GM10248 (cell line): ENCODE results near the gene S100A7.

Experiments used
- CTCF ChIA-PET: fragments of 300-600 bp; sonication (Branson Sonifier 250); formaldehyde crosslinking; extraction: SDS; loops from one replicate; lab custom pipeline; 2021; ENCODE audit warnings: antibody characterized with exemption; lab: Yijun Ruan, JAX
- POLR2A ChIA-PET: fragments of 350-650 bp; sonication (Branson Sonifier 250); formaldehyde crosslinking; extraction: SDS; loops from one replicate; lab custom pipeline; 2020; ENCODE audit warnings: antibody characterized with exemption; lab: Yijun Ruan, JAX
- DNase-seq: peaks from one replicate; pipeline ENCODE4 v3.0.0; 2012; ENCODE audit errors: extremely low spot score
- TF ChIP-seq, protein P1 (sequence below): IDR thresholded peaks from 2 replicates; pipeline ENCODE4 v1.5.1; 2012; ENCODE audit warnings: mild to moderate bottlenecking, low read depth; ENCODE audit errors: extremely low read depth, missing control alignments, control extremely low read depth

Gene S100A7

GRCh38 chr1:153505576-153505975 is 45.1 kb upstream of the S100A7 start:
- ChIA-PET POLR2A (no interaction called here), CTCF (interaction anchor here (0.9 to 7.0 kb wide), 3 partner anchors 10 to 154 kb away, joined by 3 to 61 read pairs (median 5); no protein-coding TSS in a partner anchor)
- no peak for DNase-seq
- TF ChIP-seq, protein P1, sequence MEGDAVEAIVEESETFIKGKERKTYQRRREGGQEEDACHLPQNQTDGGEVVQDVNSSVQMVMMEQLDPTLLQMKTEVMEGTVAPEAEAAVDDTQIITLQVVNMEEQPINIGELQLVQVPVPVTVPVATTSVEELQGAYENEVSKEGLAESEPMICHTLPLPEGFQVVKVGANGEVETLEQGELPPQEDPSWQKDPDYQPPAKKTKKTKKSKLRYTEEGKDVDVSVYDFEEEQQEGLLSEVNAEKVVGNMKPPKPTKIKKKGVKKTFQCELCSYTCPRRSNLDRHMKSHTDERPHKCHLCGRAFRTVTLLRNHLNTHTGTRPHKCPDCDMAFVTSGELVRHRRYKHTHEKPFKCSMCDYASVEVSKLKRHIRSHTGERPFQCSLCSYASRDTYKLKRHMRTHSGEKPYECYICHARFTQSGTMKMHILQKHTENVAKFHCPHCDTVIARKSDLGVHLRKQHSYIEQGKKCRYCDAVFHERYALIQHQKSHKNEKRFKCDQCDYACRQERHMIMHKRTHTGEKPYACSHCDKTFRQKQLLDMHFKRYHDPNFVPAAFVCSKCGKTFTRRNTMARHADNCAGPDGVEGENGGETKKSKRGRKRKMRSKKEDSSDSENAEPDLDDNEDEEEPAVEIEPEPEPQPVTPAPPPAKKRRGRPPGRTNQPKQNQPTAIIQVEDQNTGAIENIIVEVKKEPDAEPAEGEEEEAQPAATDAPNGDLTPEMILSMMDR = no peak

- TF ChIP-seq, protein P1 = no peak
- DNase-seq = no peak
- ChIA-PET POLR2A (no interaction called here), CTCF (interaction anchor here (0.8 to 1.8 kb wide), 5 partner anchors 8 to 149 kb away, joined by 3 to 5 read pairs (median 5); no protein-coding TSS in a partner anchor)
Observed at GRCh38 chr1:153503766-153504165, 43.3 kb upstream of the S100A7 start.

DNA sequence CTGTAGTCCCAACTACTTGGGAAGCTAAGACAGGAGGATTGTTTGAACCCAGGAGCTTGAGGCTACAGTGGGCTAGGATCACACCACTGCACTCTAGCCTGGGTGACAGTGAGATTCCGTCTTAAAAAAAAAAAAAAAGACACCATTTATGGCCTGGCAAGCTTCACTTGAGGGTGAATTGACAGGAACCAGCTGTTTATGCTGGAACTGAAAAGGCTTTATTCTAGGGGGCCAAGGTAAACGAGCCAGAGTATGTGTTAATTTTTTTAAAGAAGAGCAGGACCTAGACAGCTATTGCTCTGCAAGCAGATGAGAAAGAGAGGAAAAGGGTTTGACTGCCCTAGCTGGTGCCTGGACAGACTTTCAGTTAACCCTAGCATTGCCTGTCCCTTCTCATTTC is 38.3 kb upstream of the S100A7 start:
- POLR2A ChIA-PET = no interaction called here
- TF ChIP-seq, protein P1 = no peak
- DNase-seq = no peak
- CTCF ChIA-PET = interaction anchor here (0.8 to 16.2 kb wide), 3 partner anchors 11 to 145 kb away, joined by 3 to 331 read pairs (median 61); partner anchors contain the start of genes PGLYRP4 and S100A9

DNA sequence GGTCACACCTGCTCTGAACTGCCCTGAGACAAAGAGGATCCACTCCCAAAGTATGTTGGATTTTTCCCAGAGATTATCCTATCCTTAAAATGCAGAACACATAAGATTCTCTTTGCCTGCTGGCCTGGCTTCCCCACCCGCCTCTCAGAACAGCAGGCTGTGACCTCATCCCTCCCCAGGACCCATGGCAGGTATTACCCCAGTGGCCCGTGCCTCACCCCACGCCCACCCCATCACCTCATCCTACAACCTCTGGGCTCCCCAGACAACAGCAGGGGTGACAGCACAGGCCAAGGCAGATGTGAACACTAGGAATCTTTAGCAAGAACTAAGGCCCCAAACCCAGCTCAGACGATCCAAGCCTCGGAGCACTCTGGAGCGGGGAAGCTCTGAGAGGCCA is 35.1 kb upstream of the S100A7 start:
- TF ChIP-seq, protein P1 = no peak
- ChIA-PET POLR2A (no interaction called here), CTCF (interaction anchor here (0.6 to 16.2 kb wide), 38 partner anchors 8 to 248 kb away, joined by 3 to 331 read pairs (median 5); partner anchors contain the start of genes PGLYRP3, PGLYRP4, S100A5 and S100A8)
- DNase-seq = no peak

DNA sequence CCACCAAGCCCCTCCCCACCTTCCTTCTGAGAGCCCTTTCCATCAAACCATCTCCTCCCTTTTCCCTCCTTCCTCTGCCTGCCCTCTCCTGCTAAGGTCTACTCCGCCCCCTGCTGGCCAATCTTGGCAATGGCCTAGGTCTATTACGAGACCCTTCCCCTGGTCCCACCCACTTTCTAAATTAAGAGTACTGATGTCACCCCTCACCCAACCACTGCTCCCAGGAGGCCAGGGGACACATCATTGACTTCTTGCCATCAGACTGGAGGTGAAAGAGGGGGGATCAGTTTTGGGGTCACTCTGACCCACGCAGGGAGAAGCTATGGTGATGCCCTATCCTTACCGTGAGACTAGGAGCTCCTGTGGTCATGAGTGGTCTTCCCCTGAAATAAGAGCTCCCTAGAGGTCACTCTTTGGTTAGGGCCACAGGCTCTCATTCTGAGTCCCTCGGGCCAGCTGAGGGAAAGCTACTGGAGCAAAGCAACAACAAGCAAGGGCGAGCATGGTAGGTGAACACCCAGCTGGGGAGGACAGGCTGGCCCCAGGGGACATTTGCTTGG is 34.6 kb upstream of the S100A7 start:
- peak; percentile 65 for DNase-seq
- CTCF ChIA-PET = interaction anchor here (0.6 to 16.2 kb wide), 52 partner anchors 9 to 248 kb away, joined by 3 to 331 read pairs (median 4); partner anchors contain the start of genes PGLYRP3, PGLYRP4, S100A5 and S100A8
- TF ChIP-seq, protein P1 = peak; percentile 86

DNA sequence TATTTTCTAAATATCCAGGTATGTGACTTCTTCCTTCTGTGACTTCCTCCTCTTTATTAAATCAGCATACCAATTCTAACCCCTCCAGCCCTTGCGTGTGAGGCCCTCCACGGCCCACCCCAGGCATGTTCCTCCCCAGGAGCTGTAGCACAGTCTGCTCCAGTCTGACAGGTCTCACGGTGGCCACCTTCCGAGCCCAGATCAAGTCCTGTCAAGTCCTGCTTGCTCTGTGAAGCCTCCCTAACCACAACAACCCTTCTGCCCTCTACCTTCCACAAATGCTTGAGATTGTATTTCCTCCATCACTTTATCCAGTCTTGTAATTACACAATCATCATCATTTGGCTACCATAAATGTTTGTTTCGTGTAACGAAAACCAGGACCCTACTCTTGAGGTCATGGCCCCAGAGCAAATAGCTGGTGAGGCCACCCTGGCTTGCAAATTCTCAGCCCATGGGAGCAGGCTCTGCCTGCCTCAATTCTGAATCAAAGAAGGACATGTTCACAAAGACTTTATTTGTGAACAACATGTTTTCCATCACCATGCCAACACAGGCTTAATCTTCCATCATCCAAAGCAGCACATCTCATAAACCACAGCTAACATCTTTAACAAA is 33.0 kb upstream of the S100A7 start:
- DNase-seq = no peak
- ChIA-PET CTCF (interaction anchor here (1.3 to 16.2 kb wide), 11 partner anchors 9 to 150 kb away, joined by 3 to 331 read pairs (median 7); partner anchors contain the start of genes PGLYRP4, S100A8 and S100A9), POLR2A (no interaction called here)
- TF ChIP-seq, protein P1 = no peak

More for the DNA sequence above, 34.6 kb upstream of the S100A7 start:
- POLR2A ChIA-PET = no interaction called here
